PC-3 (cell line): ENCODE data around the gene COL4A6.

Experiments
- EZH2 ChIP-seq: fragments of 300-600 bp; sonication (generic); IDR thresholded peaks from one replicate; pipeline ENCODE4 v1.6.1; 2017; ENCODE audit warnings: antibody characterized with exemption, mild to moderate bottlenecking, low read length; ENCODE audit not compliant: unreplicated experiment
- TF ChIP-seq, protein P1 (sequence below): fragments of 300-600 bp; sonication (generic); conservative IDR thresholded peaks from 2 replicates; pipeline ENCODE4 v1.5.1; 2017; ENCODE audit warnings: antibody characterized with exemption, low read depth, mild to moderate bottlenecking, low read length

DNA sequence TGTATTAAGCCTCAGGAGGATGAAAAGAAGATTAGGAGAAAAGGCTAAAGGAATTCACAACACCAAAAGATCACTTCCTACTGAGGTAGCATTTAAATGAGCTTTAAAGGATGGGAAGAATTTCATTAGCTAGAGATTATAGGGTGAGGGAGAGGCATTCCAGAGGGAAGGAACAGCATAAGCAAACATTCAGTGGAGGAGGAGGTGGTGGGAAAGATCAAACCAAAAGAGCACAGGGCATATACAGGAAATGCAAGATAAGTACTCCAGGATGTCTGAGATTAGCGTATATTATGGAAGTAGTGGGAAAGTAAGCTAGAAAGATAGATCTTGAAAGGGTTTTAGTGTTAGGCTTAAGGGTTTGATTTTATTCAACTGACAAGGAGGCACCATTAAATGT, 84.8 kb downstream of the COL4A6 start:
- TF ChIP-seq, protein P1, sequence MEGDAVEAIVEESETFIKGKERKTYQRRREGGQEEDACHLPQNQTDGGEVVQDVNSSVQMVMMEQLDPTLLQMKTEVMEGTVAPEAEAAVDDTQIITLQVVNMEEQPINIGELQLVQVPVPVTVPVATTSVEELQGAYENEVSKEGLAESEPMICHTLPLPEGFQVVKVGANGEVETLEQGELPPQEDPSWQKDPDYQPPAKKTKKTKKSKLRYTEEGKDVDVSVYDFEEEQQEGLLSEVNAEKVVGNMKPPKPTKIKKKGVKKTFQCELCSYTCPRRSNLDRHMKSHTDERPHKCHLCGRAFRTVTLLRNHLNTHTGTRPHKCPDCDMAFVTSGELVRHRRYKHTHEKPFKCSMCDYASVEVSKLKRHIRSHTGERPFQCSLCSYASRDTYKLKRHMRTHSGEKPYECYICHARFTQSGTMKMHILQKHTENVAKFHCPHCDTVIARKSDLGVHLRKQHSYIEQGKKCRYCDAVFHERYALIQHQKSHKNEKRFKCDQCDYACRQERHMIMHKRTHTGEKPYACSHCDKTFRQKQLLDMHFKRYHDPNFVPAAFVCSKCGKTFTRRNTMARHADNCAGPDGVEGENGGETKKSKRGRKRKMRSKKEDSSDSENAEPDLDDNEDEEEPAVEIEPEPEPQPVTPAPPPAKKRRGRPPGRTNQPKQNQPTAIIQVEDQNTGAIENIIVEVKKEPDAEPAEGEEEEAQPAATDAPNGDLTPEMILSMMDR = no peak
- TF ChIP-seq EZH2 = no peak
